Peyer's patch (tissue), 4 donors: ENCODE results near the gene PARS2.

Source experiments
- CTCF ChIP-seq, 6 experiments: fragments of 450-650 bp in 4 of 6; fragments of 200-600 bp in 2 of 6; sonication (generic) in 1 of 6; IDR thresholded peaks; one replicate each; pipeline ENCODE4 v1.5.1; 2017 to 2019; ENCODE audit warnings: antibody characterized with exemption in 6 of 6, mild to moderate bottlenecking in 3 of 6, moderate library complexity in 1 of 6
- POLR2A ChIP-seq, 2 donors: fragments of 450-650 bp; IDR thresholded peaks; one replicate each; pipeline ENCODE4 v1.5.1; 2017; ENCODE audit warnings: antibody characterized with exemption in 2 of 2, mild to moderate bottlenecking in 2 of 2, moderate library complexity in 2 of 2

DNA sequence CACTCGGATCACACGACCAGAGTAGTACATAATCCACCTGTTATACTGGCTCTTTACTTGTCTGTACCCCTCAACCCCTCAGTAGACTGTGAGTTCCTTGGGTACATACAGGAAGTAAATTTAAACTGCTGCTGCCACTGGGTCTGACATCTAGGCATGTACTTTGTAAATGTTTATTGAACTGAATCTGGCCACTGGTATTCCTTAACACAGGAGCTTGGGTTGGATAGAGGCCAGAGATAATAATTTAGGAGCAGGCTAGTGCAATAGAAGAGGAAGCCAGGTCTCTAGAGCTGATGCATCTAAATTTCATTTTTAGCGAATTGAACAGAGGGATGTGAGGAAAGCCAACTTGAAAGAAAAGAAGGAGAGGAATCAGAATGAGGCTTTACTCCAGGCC lies 36.3 kb downstream of the PARS2 start:
- TF ChIP-seq CTCF (IDR thresholded peaks at IDR 0.05): no peak
- no peak for TF ChIP-seq POLR2A (IDR thresholded peaks at IDR 0.05)
